Measurements from ENCODE around the gene KHDRBS1. TPM values are rescaled to one million over a fixed set of nuclear protein-coding genes. Genes with fewer than 3 reads are reported as not detected.

The KHDRBS1 gene
- total RNA-seq, 1 donor from 2014 or later = 139 TPM

DNA sequence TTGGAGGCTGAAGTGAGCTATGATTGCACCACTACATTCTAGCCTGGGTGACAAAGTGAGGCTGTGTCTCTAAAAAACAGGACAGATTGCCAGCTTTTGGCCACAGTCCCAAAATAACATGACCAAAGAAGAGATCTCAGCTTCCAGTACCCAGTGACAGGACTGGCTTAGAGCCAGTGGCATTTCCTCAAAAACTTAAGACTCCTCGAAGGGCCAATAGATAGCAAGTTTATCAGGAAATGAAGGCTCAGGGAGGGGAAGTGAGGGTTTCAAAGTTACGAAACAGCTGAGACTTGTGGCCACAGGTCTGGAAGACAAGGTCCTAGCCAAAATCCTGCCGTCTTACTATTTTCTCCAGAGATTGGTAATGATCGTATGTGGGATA is 52.8 kb downstream of the KHDRBS1 start:
- Histone ChIP-seq H3K79me2 (ENCODE audit: insufficient read depth, low read length) (no peaks in the 10 kb centered on the region), H3K36me3 (ENCODE audit: insufficient read depth, low read length) (peaks cover 2% of the 10 kb centered on the region), H3K9ac (ENCODE audit: low read length) (no peak overlapping the region), H3K4me3 (ENCODE audit: insufficient read depth, low read depth, low read length) (no peak overlapping the region), H3K4me2 (ENCODE audit: low read length) (peak overlapping the region; percentile 53), H3K4me1 (ENCODE audit: insufficient read depth, low read length) (peaks cover 34% of the 10 kb centered on the region), H4K20me1 (ENCODE audit: insufficient read depth, low read length) (peaks cover 14% of the 10 kb centered on the region), H3K27ac (ENCODE audit: low read depth, low read length) (no peak overlapping the region), H3K27me3 (ENCODE audit: insufficient read depth, low read length) (no peaks in the 10 kb centered on the region), H3K9me3 (ENCODE audit: insufficient read depth, low read depth, low read length) (no peaks in the 10 kb centered on the region), H2AFZ (ENCODE audit: low read depth, low read length) (no peak overlapping the region)
- Mint-ChIP-seq H3K27ac (ENCODE audit: unreplicated experiment) (no peak overlapping the region), H3K9me3 (ENCODE audit: unreplicated experiment) (no peaks in the 10 kb centered on the region), H3K27me3 (ENCODE audit: low read depth, unreplicated experiment) (no peaks in the 10 kb centered on the region), H3K36me3 (ENCODE audit: low read depth, unreplicated experiment) (peaks cover 10% of the 10 kb centered on the region), H3K4me3 (ENCODE audit: unreplicated experiment) (no peak overlapping the region), H3K4me1 (ENCODE audit: low read depth, unreplicated experiment) (peaks cover 36% of the 10 kb centered on the region)
- DNase-seq (ENCODE audit: low read depth) = peak; percentile 65
- no peak for TF ChIP-seq EZH2 (IDR thresholded peaks at IDR 0.05; ENCODE audit: insufficient read depth, low read length)
- no peak for TF ChIP-seq CTCF (IDR thresholded peaks at IDR 0.05; ENCODE audit: insufficient read depth, low read depth, low read length)
- FAIRE-seq = no peak

DNA sequence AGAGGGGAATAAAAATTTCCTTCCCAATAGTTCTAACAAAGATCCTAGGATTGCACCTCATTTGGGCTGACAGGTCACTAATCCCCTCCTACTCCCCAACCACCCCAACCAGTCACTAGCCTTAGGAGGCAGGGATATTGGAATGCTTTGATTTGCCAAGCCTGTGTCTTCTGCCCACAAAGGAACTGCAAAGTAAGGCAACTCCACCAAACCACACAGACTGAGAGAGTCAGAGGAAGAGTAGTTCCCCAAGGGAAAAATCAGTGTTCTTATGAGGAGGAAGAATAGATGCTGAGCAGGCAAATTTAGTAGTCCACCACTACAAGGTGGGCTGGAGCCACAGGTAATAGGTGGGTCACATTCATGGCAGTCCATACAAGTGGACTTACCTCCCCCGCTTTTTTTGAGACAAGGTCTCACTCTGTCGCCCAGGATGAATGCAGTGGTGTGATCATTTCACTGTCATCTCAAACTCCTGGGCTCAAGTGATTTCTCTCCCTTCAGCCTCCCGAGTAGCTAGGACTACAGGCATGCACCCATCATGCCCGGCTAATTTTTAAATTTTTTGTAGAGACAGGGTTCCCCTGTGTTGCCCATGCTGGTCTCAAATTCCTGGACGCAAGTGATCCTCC is 55.4 kb downstream of the KHDRBS1 start:
- Histone ChIP-seq H3K9me3 (ENCODE audit: insufficient read depth, low read depth, low read length) (no peaks in the 10 kb centered on the region), H3K36me3 (ENCODE audit: insufficient read depth, low read length) (no peaks in the 10 kb centered on the region), H3K79me2 (ENCODE audit: insufficient read depth, low read length) (peaks cover 10% of the 10 kb centered on the region), H3K27me3 (ENCODE audit: insufficient read depth, low read length) (no peaks in the 10 kb centered on the region), H3K9ac (ENCODE audit: low read length) (no peak overlapping the region), H2AFZ (ENCODE audit: low read depth, low read length) (no peak overlapping the region), H3K4me3 (ENCODE audit: insufficient read depth, low read depth, low read length) (no peak overlapping the region), H3K4me2 (ENCODE audit: low read length) (no peak overlapping the region), H3K27ac (ENCODE audit: low read depth, low read length) (no peak overlapping the region), H3K4me1 (ENCODE audit: insufficient read depth, low read length) (peaks cover 31% of the 10 kb centered on the region), H4K20me1 (ENCODE audit: insufficient read depth, low read length) (peaks cover 13% of the 10 kb centered on the region)
- Mint-ChIP-seq H3K36me3 (ENCODE audit: low read depth, unreplicated experiment) (no peaks in the 10 kb centered on the region), H3K27me3 (ENCODE audit: low read depth, unreplicated experiment) (no peaks in the 10 kb centered on the region), H3K9me3 (ENCODE audit: unreplicated experiment) (no peaks in the 10 kb centered on the region), H3K4me1 (ENCODE audit: low read depth, unreplicated experiment) (peaks cover 19% of the 10 kb centered on the region), H3K27ac (ENCODE audit: unreplicated experiment) (peak overlapping the region; percentile 73), H3K4me3 (ENCODE audit: unreplicated experiment) (peak overlapping the region; percentile 20)
- peak; percentile 68 for DNase-seq (ENCODE audit: low read depth)
- TF ChIP-seq CTCF (IDR thresholded peaks at IDR 0.05; ENCODE audit: insufficient read depth, low read depth, low read length) (no peak), EZH2 (IDR thresholded peaks at IDR 0.05; ENCODE audit: insufficient read depth, low read length) (no peak)
- FAIRE-seq = no peak
